HAP-1 (cell line): Measurements from ENCODE around the gene RFXANK.
"Not testable (repeated sequence)": the region's sequence is repeated elsewhere in the genome, so short reads cannot be mapped to it uniquely, and the experiment has no call there.

ENCODE experiments used
- DNase-seq, 2 experiments: peaks; one replicate each; pipeline ENCODE4 v3.0.0-alpha.2; 2016 to 2020; ENCODE audit warnings: low spot score in 2 of 2
- H3K27me3 ChIP-seq: fragments of 250-450 bp; sonication (Bioruptor Pico); 2 replicates; pipeline ENCODE4 v1.5.1; 2020; ENCODE audit warnings: low read depth, mild to moderate bottlenecking, moderate library complexity
- H3K36me3 ChIP-seq: fragments of 250-450 bp; sonication (Bioruptor Pico); replicated peaks from 2 replicates; pipeline ENCODE4 v1.5.1; 2020; ENCODE audit warnings: mild to moderate bottlenecking
- H3K4me1 ChIP-seq: fragments of 250-450 bp; sonication (Bioruptor Pico); 2 replicates; pipeline ENCODE4 v1.5.1; 2020; ENCODE audit warnings: mild to moderate bottlenecking
- H3K4me3 ChIP-seq: fragments of 250-450 bp; sonication (Bioruptor Pico); 2 replicates; pipeline ENCODE4 v1.5.1; 2020; ENCODE audit warnings: mild to moderate bottlenecking, moderate library complexity
- H3K9me3 ChIP-seq: fragments of 250-450 bp; sonication (Bioruptor Pico); 2 replicates; pipeline ENCODE4 v1.5.1; 2020; ENCODE audit warnings: mild to moderate bottlenecking, moderate library complexity
- in situ Hi-C: fragments of 300-500 bp; cut with MboI; formaldehyde crosslinking; loops from 3 replicates; pipeline ENCODE4 v1.14.3; 2020; ENCODE audit warnings: low sequenced_read_pairs, inconsistent platforms, mixed read lengths

RFXANK gene

GRCh38 chr19:19192078-19192882, at the start of gene RFXANK, which contains the start of gene BORCS8:
Gene RFXANK, plus strand, starts transcription at chr19:19192258. Its CDS starts 1,689 bp downstream, at chr19:19193947.
Gene BORCS8, minus strand, starts transcription at chr19:19192152. Its CDS starts 35 bp downstream, at chr19:19192117.
- no peaks in the 10 kb centered on the region for H3K27me3 ChIP-seq
- in situ Hi-C loops = no loop called here
- DNase-seq = peak; percentile 99 to 100
- peaks cover 6% of the 10 kb centered on the region for H3K36me3 ChIP-seq
- peak within 1 kb of the TSS; percentile 98 for H3K4me3 ChIP-seq
- no peaks in the 10 kb centered on the region for H3K9me3 ChIP-seq
- peaks cover 6% of the 10 kb centered on the region; the same call in 1 of the 2 replicates for H3K4me1 ChIP-seq

GRCh38 chr19:19142347-19142746, 49.7 kb upstream of the RFXANK start:
- no peak overlapping the region for H3K4me3 ChIP-seq
- H3K36me3 ChIP-seq = no peaks in the 10 kb centered on the region
- H3K27me3 ChIP-seq = no peaks in the 10 kb centered on the region
- no peak for DNase-seq
- H3K9me3 ChIP-seq = no peaks in the 10 kb centered on the region
- in situ Hi-C loops = loop anchor here (5.0 kb wide), 1 partner anchor 85 kb away; no protein-coding TSS in a partner anchor
- H3K4me1 ChIP-seq = no peaks in the 10 kb centered on the region

- Histone ChIP-seq H3K27me3 (no peaks in the 10 kb centered on the region), H3K36me3 (no peaks in the 10 kb centered on the region), H3K4me3 (no peak overlapping the region), H3K4me1 (no peaks in the 10 kb centered on the region), H3K9me3 (no peaks in the 10 kb centered on the region)
- no peak for DNase-seq
- in situ Hi-C loops = no loop called here
These were observed 46.8 kb upstream of the RFXANK start for GRCh38 chr19:19145281-19145680.

GRCh38 chr19:19145684-19146608, 46.1 kb upstream of the RFXANK start:
- no peaks in the 10 kb centered on the region for H3K4me1 ChIP-seq
- in situ Hi-C loops = no loop called here
- no peaks in the 10 kb centered on the region for H3K9me3 ChIP-seq
- H3K4me3 ChIP-seq = no peak overlapping the region
- H3K36me3 ChIP-seq = no peaks in the 10 kb centered on the region
- DNase-seq = peak in 1 of 2 experiments; percentile 91
- H3K27me3 ChIP-seq = no peaks in the 10 kb centered on the region

- Histone ChIP-seq H3K4me1 (no peaks in the 10 kb centered on the region), H3K36me3 (no peaks in the 10 kb centered on the region), H3K27me3 (no peaks in the 10 kb centered on the region), H3K9me3 (no peaks in the 10 kb centered on the region), H3K4me3 (no peak overlapping the region)
- in situ Hi-C loops = no loop called here
- no peak for DNase-seq
These were observed 45.2 kb upstream of the RFXANK start for GRCh38 chr19:19146865-19147264.

GRCh38 chr19:19147344-19147743, 44.7 kb upstream of the RFXANK start:
- Histone ChIP-seq H3K9me3 (no peaks in the 10 kb centered on the region), H3K4me1 (no peaks in the 10 kb centered on the region), H3K27me3 (no peaks in the 10 kb centered on the region), H3K4me3 (no peak overlapping the region), H3K36me3 (no peaks in the 10 kb centered on the region)
- in situ Hi-C loops = no loop called here
- no peak for DNase-seq

- H3K4me3 ChIP-seq, DNase-seq, in situ Hi-C loops, H3K27me3 ChIP-seq, H3K9me3 ChIP-seq, H3K36me3 ChIP-seq, H3K4me1 ChIP-seq: not testable (repeated sequence)
These were observed 43.6 kb upstream of the RFXANK start for GRCh38 chr19:19148504-19148903.

GRCh38 chr19:19149435-19149834, 42.6 kb upstream of the RFXANK start:
- in situ Hi-C loops = no loop called here
- H3K4me1 ChIP-seq = no peaks in the 10 kb centered on the region
- no peaks in the 10 kb centered on the region for H3K36me3 ChIP-seq
- no peaks in the 10 kb centered on the region for H3K27me3 ChIP-seq
- H3K4me3 ChIP-seq = no peak overlapping the region
- no peaks in the 10 kb centered on the region for H3K9me3 ChIP-seq
- no peak for DNase-seq

GRCh38 chr19:19151418-19151817, 40.6 kb upstream of the RFXANK start:
- H3K9me3 ChIP-seq = no peaks in the 10 kb centered on the region
- no peaks in the 10 kb centered on the region for H3K36me3 ChIP-seq
- no peak for DNase-seq
- in situ Hi-C loops = no loop called here
- no peaks in the 10 kb centered on the region for H3K27me3 ChIP-seq
- no peaks in the 10 kb centered on the region for H3K4me1 ChIP-seq
- H3K4me3 ChIP-seq = no peak overlapping the region

GRCh38 chr19:19152668-19153384, 39.2 kb upstream of the RFXANK start:
- H3K36me3 ChIP-seq = no peaks in the 10 kb centered on the region
- H3K4me3 ChIP-seq = no peak overlapping the region
- no peaks in the 10 kb centered on the region for H3K27me3 ChIP-seq
- no peak for DNase-seq
- in situ Hi-C loops = no loop called here
- no peaks in the 10 kb centered on the region for H3K4me1 ChIP-seq
- no peaks in the 10 kb centered on the region for H3K9me3 ChIP-seq

- Histone ChIP-seq H3K36me3 (no peaks in the 10 kb centered on the region), H3K4me1 (no peaks in the 10 kb centered on the region), H3K27me3 (no peaks in the 10 kb centered on the region), H3K4me3 (no peak overlapping the region), H3K9me3 (no peaks in the 10 kb centered on the region)
- DNase-seq = no peak
- in situ Hi-C loops = no loop called here
These were observed 37.1 kb upstream of the RFXANK start for GRCh38 chr19:19154768-19155494.

GRCh38 chr19:19155495-19156219, 36.4 kb upstream of the RFXANK start:
- H3K4me3 ChIP-seq = no peak overlapping the region
- H3K4me1 ChIP-seq = no peaks in the 10 kb centered on the region
- no peaks in the 10 kb centered on the region for H3K27me3 ChIP-seq
- no peaks in the 10 kb centered on the region for H3K36me3 ChIP-seq
- in situ Hi-C loops = no loop called here
- no peaks in the 10 kb centered on the region for H3K9me3 ChIP-seq
- DNase-seq = no peak
